ENCODE measurements around the gene UNC13B.

The UNC13B gene

GRCh38 chr9:35366627-35367026 is 204.8 kb downstream of the UNC13B start:
- H3K27ac ChIP-seq (ENCODE audit: low read length): no peak overlapping the region
- H3K4me1 ChIP-seq (ENCODE audit: control insufficient read depth, insufficient read depth, low read length): no peaks in the 10 kb centered on the region
- H3K9me3 ChIP-seq (ENCODE audit: control insufficient read depth, insufficient read depth, low read length): no peaks in the 10 kb centered on the region
- no CpG with 5 or more reads among the region's 2 CpGs for WGBS (ENCODE audit: insufficient coverage, insufficient read length)
- no peak overlapping the region for H3K4me3 ChIP-seq (ENCODE audit: low read length)
- no peaks in the 10 kb centered on the region for H3K27me3 ChIP-seq (ENCODE audit: control insufficient read depth, insufficient read depth, low read length)
- H3K36me3 ChIP-seq (ENCODE audit: control insufficient read depth, insufficient read depth, low read length): no peaks in the 10 kb centered on the region
- DNase-seq (ENCODE audit: low read depth, low spot score): no peak

- Histone ChIP-seq H3K4me3 (ENCODE audit: low read length) (no peak overlapping the region), H3K36me3 (ENCODE audit: control insufficient read depth, insufficient read depth, low read length) (no peaks in the 10 kb centered on the region), H3K9me3 (ENCODE audit: control insufficient read depth, insufficient read depth, low read length) (no peaks in the 10 kb centered on the region), H3K4me1 (ENCODE audit: control insufficient read depth, insufficient read depth, low read length) (no peaks in the 10 kb centered on the region), H3K27me3 (ENCODE audit: control insufficient read depth, insufficient read depth, low read length) (no peaks in the 10 kb centered on the region), H3K27ac (ENCODE audit: low read length) (no peak overlapping the region)
- no peak for DNase-seq (ENCODE audit: low read depth, low spot score)
- no CpG with 5 or more reads among the region's 2 CpGs for WGBS (ENCODE audit: insufficient coverage, insufficient read length)
Observed at GRCh38 chr9:35367451-35367850, 205.6 kb downstream of the UNC13B start.

- Histone ChIP-seq H3K27ac (ENCODE audit: low read length) (no peak overlapping the region), H3K9me3 (ENCODE audit: control insufficient read depth, insufficient read depth, low read length) (no peaks in the 10 kb centered on the region), H3K4me3 (ENCODE audit: low read length) (no peak overlapping the region), H3K27me3 (ENCODE audit: control insufficient read depth, insufficient read depth, low read length) (no peaks in the 10 kb centered on the region), H3K4me1 (ENCODE audit: control insufficient read depth, insufficient read depth, low read length) (no peaks in the 10 kb centered on the region), H3K36me3 (ENCODE audit: control insufficient read depth, insufficient read depth, low read length) (no peaks in the 10 kb centered on the region)
- WGBS (ENCODE audit: insufficient coverage, insufficient read length): no CpG with 5 or more reads among the region's 5 CpGs
- DNase-seq (ENCODE audit: low read depth, low spot score): no peak
Observed at GRCh38 chr9:35370241-35370640, 208.4 kb downstream of the UNC13B start.

- H3K27me3 ChIP-seq (ENCODE audit: control insufficient read depth, insufficient read depth, low read length): no peaks in the 10 kb centered on the region
- H3K27ac ChIP-seq (ENCODE audit: low read length): no peak overlapping the region
- no peaks in the 10 kb centered on the region for H3K9me3 ChIP-seq (ENCODE audit: control insufficient read depth, insufficient read depth, low read length)
- no peaks in the 10 kb centered on the region for H3K36me3 ChIP-seq (ENCODE audit: control insufficient read depth, insufficient read depth, low read length)
- no peak for DNase-seq (ENCODE audit: low read depth, low spot score)
- H3K4me1 ChIP-seq (ENCODE audit: control insufficient read depth, insufficient read depth, low read length): no peaks in the 10 kb centered on the region
- no peak overlapping the region for H3K4me3 ChIP-seq (ENCODE audit: low read length)
Observed at GRCh38 chr9:35374436-35374835, 212.6 kb downstream of the UNC13B start.

GRCh38 chr9:35374910-35375309 is 213.1 kb downstream of the UNC13B start:
- WGBS (ENCODE audit: insufficient coverage, insufficient read length): no CpG with 5 or more reads among the region's 5 CpGs
- Histone ChIP-seq H3K27me3 (ENCODE audit: control insufficient read depth, insufficient read depth, low read length) (no peaks in the 10 kb centered on the region), H3K4me1 (ENCODE audit: control insufficient read depth, insufficient read depth, low read length) (no peaks in the 10 kb centered on the region), H3K27ac (ENCODE audit: low read length) (no peak overlapping the region), H3K36me3 (ENCODE audit: control insufficient read depth, insufficient read depth, low read length) (no peaks in the 10 kb centered on the region), H3K4me3 (ENCODE audit: low read length) (no peak overlapping the region), H3K9me3 (ENCODE audit: control insufficient read depth, insufficient read depth, low read length) (no peaks in the 10 kb centered on the region)
- DNase-seq (ENCODE audit: low read depth, low spot score): no peak

- no peak overlapping the region for H3K27ac ChIP-seq (ENCODE audit: low read length)
- no peaks in the 10 kb centered on the region for H3K9me3 ChIP-seq (ENCODE audit: control insufficient read depth, insufficient read depth, low read length)
- WGBS (ENCODE audit: insufficient coverage, insufficient read length): no CpG with 5 or more reads among the region's 4 CpGs
- H3K4me3 ChIP-seq (ENCODE audit: low read length): no peak overlapping the region
- H3K4me1 ChIP-seq (ENCODE audit: control insufficient read depth, insufficient read depth, low read length): no peaks in the 10 kb centered on the region
- H3K36me3 ChIP-seq (ENCODE audit: control insufficient read depth, insufficient read depth, low read length): peaks cover 5% of the 10 kb centered on the region; the same call in 1 of the 2 replicates
- no peak for DNase-seq (ENCODE audit: low read depth, low spot score)
- H3K27me3 ChIP-seq (ENCODE audit: control insufficient read depth, insufficient read depth, low read length): no peaks in the 10 kb centered on the region
Observed at GRCh38 chr9:35380039-35380438, 218.2 kb downstream of the UNC13B start.

GRCh38 chr9:35380619-35381018 is 218.8 kb downstream of the UNC13B start:
- Histone ChIP-seq H3K4me1 (ENCODE audit: control insufficient read depth, insufficient read depth, low read length) (no peaks in the 10 kb centered on the region), H3K27ac (ENCODE audit: low read length) (no peak overlapping the region), H3K9me3 (ENCODE audit: control insufficient read depth, insufficient read depth, low read length) (no peaks in the 10 kb centered on the region), H3K4me3 (ENCODE audit: low read length) (no peak overlapping the region), H3K27me3 (ENCODE audit: control insufficient read depth, insufficient read depth, low read length) (no peaks in the 10 kb centered on the region), H3K36me3 (ENCODE audit: control insufficient read depth, insufficient read depth, low read length) (peaks cover 5% of the 10 kb centered on the region; the same call in 1 of the 2 replicates)
- no peak for DNase-seq (ENCODE audit: low read depth, low spot score)
- no CpG with 5 or more reads among the region's 2 CpGs for WGBS (ENCODE audit: insufficient coverage, insufficient read length)

- Histone ChIP-seq H3K27ac (ENCODE audit: low read length) (no peak overlapping the region), H3K36me3 (ENCODE audit: control insufficient read depth, insufficient read depth, low read length) (peaks cover 8% of the 10 kb centered on the region; the same call in 1 of the 2 replicates), H3K27me3 (ENCODE audit: control insufficient read depth, insufficient read depth, low read length) (no peaks in the 10 kb centered on the region), H3K4me3 (ENCODE audit: low read length) (no peak overlapping the region), H3K4me1 (ENCODE audit: control insufficient read depth, insufficient read depth, low read length) (no peaks in the 10 kb centered on the region), H3K9me3 (ENCODE audit: control insufficient read depth, insufficient read depth, low read length) (no peaks in the 10 kb centered on the region)
- WGBS (ENCODE audit: insufficient coverage, insufficient read length): no CpG with 5 or more reads among the region's 2 CpGs
- DNase-seq (ENCODE audit: low read depth, low spot score): no peak
Observed at GRCh38 chr9:35385042-35385441, 223.2 kb downstream of the UNC13B start.

GRCh38 chr9:35395076-35395705 is 233.4 kb downstream of the UNC13B start:
- H3K27me3 ChIP-seq (ENCODE audit: control insufficient read depth, insufficient read depth, low read length): no peaks in the 10 kb centered on the region
- DNase-seq (ENCODE audit: low read depth, low spot score): no peak
- H3K36me3 ChIP-seq (ENCODE audit: control insufficient read depth, insufficient read depth, low read length): peaks cover 9% of the 10 kb centered on the region; the same call in 1 of the 2 replicates

GRCh38 chr9:35395706-35396101 is 233.9 kb downstream of the UNC13B start:
- no CpG with 5 or more reads among the region's 1 CpG for WGBS (ENCODE audit: insufficient coverage, insufficient read length)

More at GRCh38 chr9:35395076-35395705, 233.4 kb downstream of the UNC13B start:
- Histone ChIP-seq H3K4me3 (ENCODE audit: low read length) (no peak overlapping the region), H3K4me1 (ENCODE audit: control insufficient read depth, insufficient read depth, low read length) (no peaks in the 10 kb centered on the region), H3K27ac (ENCODE audit: low read length) (no peak overlapping the region), H3K9me3 (ENCODE audit: control insufficient read depth, insufficient read depth, low read length) (no peaks in the 10 kb centered on the region)
- no CpG with 5 or more reads among the region's 4 CpGs for WGBS (ENCODE audit: insufficient coverage, insufficient read length)

GRCh38 chr9:35396560-35397215 is 234.9 kb downstream of the UNC13B start:
- DNase-seq (ENCODE audit: low read depth, low spot score): no peak
- no peaks in the 10 kb centered on the region for H3K9me3 ChIP-seq (ENCODE audit: control insufficient read depth, insufficient read depth, low read length)
- whole genome bisulfite sequencing (ENCODE audit: insufficient coverage, insufficient read length): no CpG with 5 or more reads among the region's 10 CpGs
- H3K4me3 ChIP-seq (ENCODE audit: low read length): no peak overlapping the region
- peaks cover 9% of the 10 kb centered on the region; the same call in 1 of the 2 replicates for H3K36me3 ChIP-seq (ENCODE audit: control insufficient read depth, insufficient read depth, low read length)
- no peaks in the 10 kb centered on the region for H3K4me1 ChIP-seq (ENCODE audit: control insufficient read depth, insufficient read depth, low read length)
- no peaks in the 10 kb centered on the region for H3K27me3 ChIP-seq (ENCODE audit: control insufficient read depth, insufficient read depth, low read length)
- H3K27ac ChIP-seq (ENCODE audit: low read length): no peak overlapping the region

More at GRCh38 chr9:35395706-35396101, 233.9 kb downstream of the UNC13B start:
- no peak for DNase-seq (ENCODE audit: low read depth, low spot score)
- H3K36me3 ChIP-seq (ENCODE audit: control insufficient read depth, insufficient read depth, low read length): peaks cover 9% of the 10 kb centered on the region; the same call in 1 of the 2 replicates
- no peak overlapping the region for H3K27ac ChIP-seq (ENCODE audit: low read length)
- H3K4me1 ChIP-seq (ENCODE audit: control insufficient read depth, insufficient read depth, low read length): no peaks in the 10 kb centered on the region
- H3K4me3 ChIP-seq (ENCODE audit: low read length): no peak overlapping the region
- H3K9me3 ChIP-seq (ENCODE audit: control insufficient read depth, insufficient read depth, low read length): no peaks in the 10 kb centered on the region
- H3K27me3 ChIP-seq (ENCODE audit: control insufficient read depth, insufficient read depth, low read length): no peaks in the 10 kb centered on the region
